ENCODE data around the gene KRTAP9-9.
"Not testable (repeated sequence)": the region's sequence is repeated elsewhere in the genome, so short reads cannot be mapped to it uniquely, and the experiment has no call there.

Gene KRTAP9-9

GRCh38 chr17:41267711-41268110, 12.5 kb downstream of the KRTAP9-9 start:
- DNase-seq: no peak

- DNase-seq: not testable (repeated sequence)
These were observed 16.1 kb downstream of the KRTAP9-9 start for GRCh38 chr17:41271323-41271722.

- DNase-seq: no peak
These were observed 16.7 kb downstream of the KRTAP9-9 start for GRCh38 chr17:41271858-41272257.

GRCh38 chr17:41275648-41276190, 20.5 kb downstream of the KRTAP9-9 start, which contains the start of gene KRTAP9-7:
Gene KRTAP9-7 (plus strand): TSS chr17:41275698. CDS start chr17:41275698, 0 bp downstream.
- not testable (repeated sequence) for DNase-seq

- no peak for DNase-seq
These were observed 23.2 kb downstream of the KRTAP9-9 start for GRCh38 chr17:41278176-41278955.

GRCh38 chr17:41284043-41284442, 28.9 kb downstream of the KRTAP9-9 start:
- DNase-seq: no peak

GRCh38 chr17:41284546-41284945, 29.4 kb downstream of the KRTAP9-9 start:
- DNase-seq: no peak

GRCh38 chr17:41287050-41287449, 31.9 kb downstream of the KRTAP9-9 start:
- DNase-seq: no peak

- no peak for DNase-seq
These were observed 38.8 kb downstream of the KRTAP9-9 start for GRCh38 chr17:41294016-41294415.

- no peak for DNase-seq
These were observed 41.7 kb downstream of the KRTAP9-9 start for GRCh38 chr17:41296846-41297245.

- no peak for DNase-seq
These were observed 43.4 kb downstream of the KRTAP9-9 start for GRCh38 chr17:41298458-41299135.

GRCh38 chr17:41301204-41301790, 46.1 kb downstream of the KRTAP9-9 start:
- DNase-seq: no peak

GRCh38 chr17:41301916-41302901, 47.0 kb downstream of the KRTAP9-9 start, which contains the start of gene KRTAP29-1:
Gene KRTAP29-1 (minus strand): TSS chr17:41302851. CDS start chr17:41302851, 0 bp downstream.
- DNase-seq: no peak

- DNase-seq: no peak
These were observed 47.8 kb downstream of the KRTAP9-9 start for GRCh38 chr17:41302981-41303380.

- no peak for DNase-seq
These were observed 48.9 kb downstream of the KRTAP9-9 start for GRCh38 chr17:41304091-41304490.
